Measurements from ENCODE around the gene FARS2. TPM values are rescaled to one million over a fixed set of nuclear protein-coding genes. Genes with fewer than 3 reads are reported as not detected.

Gene FARS2
- total RNA-seq, 1 experiment from 2014 or later: 13.8 TPM

- H3K9ac ChIP-seq (ENCODE audit: low read length): no peak overlapping the region
- BruUV-seq (replicated peaks): no TSS peak
- H3K4me3 ChIP-seq (replicated peaks in 1 of 2; ENCODE audit: low read depth in 1 of 2, low read length in 2 of 2): no peak overlapping the region
- H2AFZ ChIP-seq (ENCODE audit: low read depth, low read length, poor library complexity, severe bottlenecking): no peak overlapping the region
- DNase-seq (ENCODE audit: low read depth, low spot score) (no peak), ATAC-seq (no peak)
- ChIA-PET POLR2A (no interaction called here), RAD21 (ENCODE audit: low non-redundant PET in 1 of 2, low total read pairs in 2 of 2, uncharacterized antibody in 2 of 2, unreplicated experiment in 2 of 2) (no interaction called here), CTCF (no interaction called here)
- no peak overlapping the region for H3K4me2 ChIP-seq (ENCODE audit: low read length)
- H3K79me2 ChIP-seq (ENCODE audit: insufficient read depth, low read length): no peaks in the 10 kb centered on the region
- H3K27me3 ChIP-seq (ENCODE audit: insufficient read depth, low read length): no peaks in the 10 kb centered on the region
- no peak overlapping the region for H3K27ac ChIP-seq (ENCODE audit: low read depth, low read length)
- H3K9me2 ChIP-seq (ENCODE audit: insufficient read depth): no peaks in the 10 kb centered on the region
- no peaks in the 10 kb centered on the region for H3K9me3 ChIP-seq (ENCODE audit: control insufficient read depth in 1 of 2, insufficient read depth in 1 of 2, low read depth in 1 of 2, low read length in 2 of 2)
- no peaks in the 10 kb centered on the region for H4K20me1 ChIP-seq (ENCODE audit: insufficient read depth)
- intact Hi-C loops (cut with micrococcal nuclease): no loop called here
- H3K36me3 ChIP-seq (ENCODE audit: control insufficient read depth in 1 of 2, insufficient read depth in 2 of 2, low read length in 2 of 2): no peaks in the 10 kb centered on the region
- TF ChIP-seq CBX3 (IDR thresholded peaks at IDR 0.05; ENCODE audit: low read depth): no peak
- TF ChIP-seq RAD21 (IDR thresholded peaks at IDR 0.05; ENCODE audit: low read depth): no peak
- TF ChIP-seq CEBPB (IDR thresholded peaks at IDR 0.05; ENCODE audit: low read depth): no peak
- no peak for TF ChIP-seq POLR2A (IDR thresholded peaks at IDR 0.05; ENCODE audit: borderline replicate concordance, extremely low read depth, insufficient read depth, insufficient read length)
- no peak for TF ChIP-seq MAX (IDR thresholded peaks at IDR 0.05)
- TF ChIP-seq SIN3A (IDR thresholded peaks at IDR 0.05; ENCODE audit: low read depth): no peak
- no peaks in the 10 kb centered on the region for H3K4me1 ChIP-seq (ENCODE audit: control insufficient read depth in 1 of 2, insufficient read depth in 2 of 2, low read length in 2 of 2)
Measured at GRCh38 chr6:5357486-5357885, 96.2 kb downstream of the FARS2 start.

GRCh38 chr6:5359417-5359816, 98.1 kb downstream of the FARS2 start:
- no peak for DNase-seq (ENCODE audit: low read depth, low spot score)
- H3K36me3 ChIP-seq (ENCODE audit: control insufficient read depth in 1 of 2, insufficient read depth in 2 of 2, low read length in 2 of 2): no peaks in the 10 kb centered on the region
- H4K20me1 ChIP-seq (ENCODE audit: insufficient read depth): no peaks in the 10 kb centered on the region
- ChIA-PET RAD21 (ENCODE audit: low non-redundant PET in 1 of 2, low total read pairs in 2 of 2, uncharacterized antibody in 2 of 2, unreplicated experiment in 2 of 2) (no interaction called here), CTCF (no interaction called here), POLR2A (no interaction called here)
- no peak overlapping the region for H3K27ac ChIP-seq (ENCODE audit: low read depth, low read length)
- no TSS peak for BruUV-seq (replicated peaks)
- no peak overlapping the region for H2AFZ ChIP-seq (ENCODE audit: low read depth, low read length, poor library complexity, severe bottlenecking)
- H3K4me3 ChIP-seq (replicated peaks in 1 of 2; ENCODE audit: low read depth in 1 of 2, low read length in 2 of 2): no peak overlapping the region
- intact Hi-C loops (cut with micrococcal nuclease): no loop called here
- H3K9ac ChIP-seq (ENCODE audit: low read length): no peak overlapping the region
- no peaks in the 10 kb centered on the region for H3K9me3 ChIP-seq (ENCODE audit: control insufficient read depth in 1 of 2, insufficient read depth in 1 of 2, low read depth in 1 of 2, low read length in 2 of 2)
- TF ChIP-seq POLR2A (IDR thresholded peaks at IDR 0.05; ENCODE audit: borderline replicate concordance, extremely low read depth, insufficient read depth, insufficient read length): no peak
- no peak for TF ChIP-seq ZNF274 (IDR thresholded peaks at IDR 0.05; ENCODE audit: low read depth, low read length)
- TF ChIP-seq CTCF (IDR thresholded peaks at IDR 0.05 in 2 of 3, conservative IDR thresholded peaks at IDR 0.05 in 1 of 3; ENCODE audit: borderline replicate concordance in 1 of 3, insufficient read depth in 1 of 3, low read depth in 2 of 3, low read length in 2 of 3): no peak
- TF ChIP-seq EZH2phosphoT487 (IDR thresholded peaks at IDR 0.05; ENCODE audit: borderline replicate concordance): no peak
- TF ChIP-seq EGR1 (IDR thresholded peaks at IDR 0.05; ENCODE audit: low read depth): no peak
- no peak for TF ChIP-seq ATF3 (IDR thresholded peaks at IDR 0.05)
- no peaks in the 10 kb centered on the region for H3K4me1 ChIP-seq (ENCODE audit: control insufficient read depth in 1 of 2, insufficient read depth in 2 of 2, low read length in 2 of 2)
- H3K27me3 ChIP-seq (ENCODE audit: insufficient read depth, low read length): no peaks in the 10 kb centered on the region
- no peak for ATAC-seq
- H3K79me2 ChIP-seq (ENCODE audit: insufficient read depth, low read length): no peaks in the 10 kb centered on the region
- H3K4me2 ChIP-seq (ENCODE audit: low read length): no peak overlapping the region
- no peaks in the 10 kb centered on the region for H3K9me2 ChIP-seq (ENCODE audit: insufficient read depth)

Data from HCT116 (cell line).